Memory B cell (primary cell): Measurements from ENCODE around the gene PDE4D.

Experiments
- ATAC-seq: fragments of 150-1000 bp; cut with Tn5 transposase; 2 replicates; pipeline ENCODE4 v1.10.0; 2021; ENCODE audit warnings: low read depth, mild to moderate bottlenecking, moderate library complexity
- DNase-seq, 2 donors: peaks; one replicate each; pipeline ENCODE4 v3.0.0; 2022; ENCODE audit warnings: low spot score in 2 of 2
- H3K27ac Mint-ChIP-seq: one replicate; pipeline ENCODE4 v1.8.0; 2022; ENCODE audit warnings: mild to moderate bottlenecking, moderate library complexity, mixed read lengths
- H3K27me3 Mint-ChIP-seq: one replicate; pipeline ENCODE4 v1.8.0; 2022; ENCODE audit warnings: mixed read lengths
- H3K36me3 Mint-ChIP-seq: one replicate; pipeline ENCODE4 v1.8.0; 2022; ENCODE audit warnings: mild to moderate bottlenecking, mixed read lengths
- H3K4me1 Mint-ChIP-seq: one replicate; pipeline ENCODE4 v1.8.0; 2022; ENCODE audit warnings: mixed read lengths
- H3K4me3 Mint-ChIP-seq: one replicate; pipeline ENCODE4 v1.8.0; 2022; ENCODE audit warnings: mild to moderate bottlenecking, moderate library complexity, mixed read lengths
- H3K9me3 Mint-ChIP-seq: one replicate; pipeline ENCODE4 v1.8.0; 2022; ENCODE audit warnings: mixed read lengths

The PDE4D gene

DNA sequence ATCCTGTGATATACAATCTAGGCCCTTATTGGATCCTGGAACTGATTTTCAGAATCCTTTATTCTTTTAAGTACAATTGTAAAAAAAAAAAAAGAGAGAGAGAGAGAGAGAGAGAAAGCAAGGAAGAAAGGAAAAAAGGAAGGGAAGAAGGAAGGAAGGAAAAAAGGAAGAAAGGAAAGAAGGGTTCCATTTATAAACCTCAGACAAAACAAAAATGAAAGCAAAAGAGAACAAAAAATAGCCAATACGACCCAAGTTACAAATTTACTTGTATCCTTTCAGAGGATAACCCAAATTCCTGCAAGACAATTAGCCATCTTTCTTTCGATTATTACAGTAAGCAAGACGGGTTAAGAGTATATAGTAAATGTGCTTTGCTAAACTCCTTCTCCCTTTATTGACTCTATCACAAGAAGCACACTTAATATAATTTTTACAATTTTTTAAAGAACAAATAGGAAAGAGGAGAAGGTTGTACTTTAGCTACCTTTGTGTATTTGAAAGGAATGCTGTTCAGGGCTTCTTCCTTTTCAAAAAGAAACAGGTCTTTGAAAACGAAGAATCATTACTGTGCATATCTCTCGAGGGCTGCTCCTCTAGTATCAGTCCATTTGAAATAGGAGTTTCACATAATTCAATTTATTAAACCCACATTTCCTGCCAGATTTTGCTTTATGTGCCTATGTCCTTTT is 767.4 kb downstream of the PDE4D start:
- Mint-ChIP-seq H3K27me3 (no peaks in the 10 kb centered on the region), H3K9me3 (no peaks in the 10 kb centered on the region), H3K27ac (no peak overlapping the region), H3K36me3 (no peaks in the 10 kb centered on the region), H3K4me1 (peaks cover 3% of the 10 kb centered on the region), H3K4me3 (no peak overlapping the region)
- DNase-seq: no peak
- no peak for ATAC-seq

DNA sequence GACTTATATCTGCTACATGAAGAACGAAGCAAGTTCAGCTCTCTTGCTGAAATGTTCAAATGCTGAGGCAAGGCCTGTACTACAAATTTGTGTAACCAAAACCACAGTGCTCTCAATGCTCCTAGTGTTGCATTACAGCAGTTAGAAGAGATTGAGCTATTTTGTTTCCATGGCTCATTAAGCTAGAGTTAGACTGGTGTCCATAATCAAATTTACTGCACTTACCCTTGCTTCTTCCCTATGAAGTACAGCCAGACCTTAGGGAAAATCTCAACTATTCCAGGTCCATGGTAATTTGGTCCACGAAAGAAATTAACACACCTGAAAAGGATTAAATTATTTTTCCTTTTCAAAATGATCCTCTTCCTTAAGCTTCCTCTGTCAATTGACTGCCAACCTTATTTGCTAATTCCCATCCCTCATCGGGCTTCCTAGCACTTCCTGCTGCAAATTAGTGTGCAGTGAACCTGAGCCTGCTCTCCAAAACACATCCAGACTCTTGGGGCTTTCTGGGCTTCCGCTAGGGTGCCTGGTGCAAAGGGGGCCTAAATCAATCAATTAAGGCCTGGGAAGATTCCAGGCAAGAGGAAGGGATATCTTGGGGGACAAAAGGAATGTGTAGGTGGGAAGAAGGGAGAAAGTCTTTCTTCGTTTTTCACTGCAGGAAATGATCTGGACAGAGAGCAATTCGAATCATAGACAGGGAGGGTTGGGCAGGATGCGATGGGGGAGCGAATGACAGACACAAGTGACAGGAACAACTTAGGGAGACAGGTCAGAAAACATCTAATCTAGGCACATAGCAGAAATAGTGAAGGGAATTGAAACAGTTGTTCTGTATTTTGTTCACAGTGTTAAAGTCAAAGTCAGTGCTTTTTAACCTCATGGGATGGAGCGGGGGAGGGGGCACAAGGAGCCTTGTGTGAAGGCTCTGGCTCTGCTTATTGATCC is 768.2 kb downstream of the PDE4D start:
- Mint-ChIP-seq H3K27me3 (no peaks in the 10 kb centered on the region), H3K9me3 (no peaks in the 10 kb centered on the region), H3K36me3 (no peaks in the 10 kb centered on the region), H3K4me1 (peaks cover 3% of the 10 kb centered on the region), H3K4me3 (no peak overlapping the region), H3K27ac (no peak overlapping the region)
- ATAC-seq (no peak), DNase-seq (no peak)

DNA sequence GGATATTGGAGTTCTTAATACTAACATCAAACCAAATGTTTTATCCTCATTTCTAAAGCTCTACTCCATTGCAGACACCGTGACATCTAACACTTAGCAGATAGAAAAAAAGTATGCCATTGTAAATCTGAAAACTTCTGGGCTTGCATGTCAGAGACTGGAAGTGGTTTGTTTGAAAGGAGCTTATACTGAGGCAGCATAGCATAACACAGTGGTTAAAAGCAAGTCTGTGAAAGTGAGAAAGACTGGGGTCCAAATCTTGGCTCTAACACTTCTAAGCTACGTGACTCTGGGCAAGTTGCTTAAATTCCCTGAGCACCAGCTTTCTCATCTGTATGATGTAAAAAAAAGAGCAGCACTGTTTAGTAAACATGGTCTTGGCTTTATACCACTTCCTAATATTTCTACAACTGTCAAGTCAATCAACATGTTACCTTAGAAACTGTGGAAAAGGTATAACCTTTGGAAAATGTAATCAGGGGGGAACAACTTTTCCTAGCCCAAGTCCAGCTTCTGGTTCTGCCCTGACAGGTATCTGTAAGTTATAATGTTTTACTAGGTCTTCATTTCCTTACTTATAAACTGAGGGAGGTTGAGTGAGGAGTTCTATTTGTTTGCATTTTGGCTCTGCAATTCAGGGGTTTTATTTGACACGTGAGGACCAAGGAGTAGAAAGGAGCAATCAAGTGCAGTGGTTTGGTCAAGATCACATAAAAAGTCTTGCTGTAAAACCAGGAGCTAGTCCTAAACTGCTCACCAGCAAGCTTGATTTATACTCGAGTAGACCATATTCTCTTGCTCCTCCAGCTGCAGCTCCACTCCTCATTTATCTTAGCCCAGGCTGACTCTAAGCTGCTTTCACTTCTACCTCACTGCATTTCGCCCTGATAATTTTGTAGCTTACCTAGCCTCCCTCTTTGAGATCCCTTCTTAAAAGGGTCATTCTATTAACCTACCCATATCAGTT is 769.6 kb downstream of the PDE4D start:
- Mint-ChIP-seq H3K4me1 (peaks cover 3% of the 10 kb centered on the region), H3K36me3 (no peaks in the 10 kb centered on the region), H3K4me3 (no peak overlapping the region), H3K27ac (no peak overlapping the region), H3K9me3 (no peaks in the 10 kb centered on the region), H3K27me3 (no peaks in the 10 kb centered on the region)
- DNase-seq (no peak), ATAC-seq (no peak)

DNA sequence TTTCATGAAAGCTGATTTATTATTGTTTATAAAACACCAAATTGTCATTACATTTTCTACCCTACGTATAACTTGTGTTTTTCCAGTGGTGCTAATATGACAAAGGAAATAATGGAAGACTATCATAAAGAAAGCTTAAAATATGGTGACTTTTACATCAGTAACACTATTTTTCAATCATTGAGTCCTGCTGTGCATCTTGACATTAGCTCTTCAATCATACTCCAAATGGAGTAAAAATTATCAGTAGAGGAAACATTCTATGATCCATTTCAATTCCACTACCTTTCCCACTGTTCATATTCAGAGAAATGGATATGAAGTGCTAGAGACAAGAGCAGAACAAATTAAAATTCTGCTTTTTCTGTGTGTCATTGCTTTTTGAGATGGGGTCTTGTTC is 774.0 kb downstream of the PDE4D start:
- Mint-ChIP-seq H3K27ac (no peak overlapping the region), H3K36me3 (peaks cover 2% of the 10 kb centered on the region), H3K9me3 (no peaks in the 10 kb centered on the region), H3K4me3 (no peak overlapping the region), H3K27me3 (peaks cover 3% of the 10 kb centered on the region), H3K4me1 (no peaks in the 10 kb centered on the region)
- DNase-seq (no peak), ATAC-seq (no peak)

DNA sequence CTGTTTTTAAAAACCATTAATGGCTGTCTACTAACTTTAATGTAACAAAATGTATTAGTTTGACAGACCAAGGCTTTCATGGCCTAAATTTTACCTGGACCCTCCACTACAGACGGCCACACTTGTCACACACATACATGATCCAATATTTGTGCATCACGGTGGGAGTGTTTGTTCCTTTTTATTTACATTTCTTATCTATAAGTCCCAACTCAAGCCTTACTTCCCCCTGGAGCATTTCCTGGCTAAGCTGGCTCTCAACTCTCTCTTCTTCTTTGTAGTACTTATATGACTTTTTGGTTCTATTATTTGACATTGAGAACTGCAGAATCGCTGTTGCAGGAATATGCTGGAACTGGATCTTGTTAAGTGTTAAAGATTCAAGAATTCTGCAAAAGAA is 776.2 kb downstream of the PDE4D start:
- no peak for DNase-seq
- ATAC-seq: no peak
- no peak overlapping the region for H3K4me3 Mint-ChIP-seq
- no peaks in the 10 kb centered on the region for H3K9me3 Mint-ChIP-seq
- H3K4me1 Mint-ChIP-seq: no peaks in the 10 kb centered on the region
- H3K27ac Mint-ChIP-seq: no peak overlapping the region
- H3K27me3 Mint-ChIP-seq: peaks cover 3% of the 10 kb centered on the region
- peaks cover 2% of the 10 kb centered on the region for H3K36me3 Mint-ChIP-seq

DNA sequence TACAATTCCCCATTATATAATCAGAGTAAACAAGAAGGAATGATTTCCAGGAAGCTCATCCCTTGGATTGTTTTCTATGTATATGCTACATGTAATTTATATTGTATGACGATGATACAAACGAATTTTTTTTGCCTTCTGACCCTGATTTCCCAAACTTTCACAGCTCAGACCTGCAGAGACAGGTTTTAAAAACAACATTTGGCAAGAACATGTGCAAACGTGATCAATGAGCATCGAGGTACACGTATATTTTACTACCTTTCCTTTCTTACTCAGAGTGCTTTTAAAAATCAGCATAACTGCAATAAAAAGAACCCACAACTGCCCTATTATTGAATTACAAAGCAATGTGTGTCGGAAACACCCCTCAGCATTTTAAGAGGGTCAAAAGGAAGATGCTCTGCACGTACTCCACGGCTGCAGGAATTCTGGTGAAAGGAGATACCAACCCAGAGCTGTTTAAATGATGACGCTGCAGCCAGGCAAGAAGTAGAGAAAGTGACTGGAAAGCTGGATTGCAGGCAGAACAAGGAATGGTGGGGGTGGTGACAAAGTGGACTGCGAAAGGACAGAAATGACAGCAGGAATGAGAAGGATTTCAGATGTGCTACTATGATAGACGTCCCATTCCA is 777.2 kb downstream of the PDE4D start:
- Mint-ChIP-seq H3K27ac (no peak overlapping the region), H3K9me3 (no peaks in the 10 kb centered on the region), H3K36me3 (peaks cover 2% of the 10 kb centered on the region), H3K4me1 (no peaks in the 10 kb centered on the region), H3K27me3 (peaks cover 3% of the 10 kb centered on the region), H3K4me3 (no peak overlapping the region)
- ATAC-seq (no peak), DNase-seq (no peak)

DNA sequence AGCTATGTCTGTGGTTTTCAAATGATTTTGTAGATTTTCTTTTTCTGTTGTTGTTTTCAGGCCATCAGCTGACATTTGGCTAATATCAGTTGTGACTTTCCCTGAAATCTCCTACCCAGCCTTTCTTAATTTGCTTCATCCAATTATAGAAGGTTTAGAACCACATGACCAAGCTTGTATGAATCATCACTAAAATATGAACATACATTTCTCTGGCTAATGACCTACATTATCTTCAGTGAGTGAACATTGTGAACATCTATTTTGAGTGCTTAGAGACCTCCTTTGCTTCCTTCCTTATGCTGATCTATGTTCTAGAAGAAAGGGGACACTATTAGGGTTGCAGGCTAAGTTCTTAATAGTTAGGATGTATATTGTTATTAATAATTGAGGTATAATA is 778.2 kb downstream of the PDE4D start:
- no peak overlapping the region for H3K27ac Mint-ChIP-seq
- H3K9me3 Mint-ChIP-seq: no peaks in the 10 kb centered on the region

DNA sequence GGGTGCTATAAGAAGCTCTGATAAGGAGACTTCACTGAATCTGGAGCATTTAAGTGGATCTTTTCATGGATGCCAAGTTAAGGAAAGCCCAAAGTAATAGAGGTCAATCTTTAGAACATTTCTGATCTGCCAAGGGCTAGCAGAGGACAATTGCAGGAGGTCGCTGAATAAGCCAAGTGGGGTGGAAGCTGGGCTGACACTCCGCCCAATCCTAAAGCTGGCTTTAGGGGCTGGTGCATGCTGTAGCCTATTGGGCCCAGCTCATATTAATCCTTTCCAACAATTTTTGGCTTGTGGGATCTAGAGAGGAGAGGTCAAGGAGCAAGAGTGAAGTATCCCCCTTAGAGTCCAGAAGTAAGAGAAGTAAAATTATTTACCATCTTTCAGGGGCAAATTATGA is 784.1 kb downstream of the PDE4D start:
- no peak for ATAC-seq
- no peaks in the 10 kb centered on the region for H3K9me3 Mint-ChIP-seq

More for the DNA sequence above, 778.2 kb downstream of the PDE4D start:
- Mint-ChIP-seq H3K4me1 (no peaks in the 10 kb centered on the region), H3K27me3 (peaks cover 3% of the 10 kb centered on the region), H3K4me3 (no peak overlapping the region), H3K36me3 (peaks cover 2% of the 10 kb centered on the region)
- no peak for DNase-seq
- ATAC-seq: no peak

DNA sequence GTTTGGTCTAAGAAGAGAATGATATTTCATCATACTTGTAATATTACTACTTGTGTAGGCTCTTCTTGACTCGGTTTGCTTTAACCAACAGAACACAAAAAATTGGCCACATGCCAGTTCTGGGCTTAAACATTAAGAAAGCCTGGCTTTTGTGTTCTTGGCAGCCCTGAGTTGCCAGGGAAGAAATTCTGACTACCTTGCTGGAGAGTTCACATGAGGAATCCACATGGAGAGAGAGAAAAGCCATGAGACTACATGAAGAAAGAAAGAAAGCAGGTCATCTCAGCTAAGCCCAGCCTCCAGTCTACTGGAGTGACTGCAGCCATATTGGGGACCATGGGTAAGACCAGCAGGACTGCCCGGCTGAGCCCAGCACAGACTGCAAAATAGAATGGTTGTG is 785.8 kb downstream of the PDE4D start:
- no peaks in the 10 kb centered on the region for H3K9me3 Mint-ChIP-seq
- H3K4me1 Mint-ChIP-seq: no peaks in the 10 kb centered on the region
- no peak overlapping the region for H3K4me3 Mint-ChIP-seq
- no peaks in the 10 kb centered on the region for H3K36me3 Mint-ChIP-seq
- H3K27ac Mint-ChIP-seq: no peak overlapping the region
- DNase-seq (no peak), ATAC-seq (no peak)
- no peaks in the 10 kb centered on the region for H3K27me3 Mint-ChIP-seq

More for the DNA sequence above, 784.1 kb downstream of the PDE4D start:
- no peaks in the 10 kb centered on the region for H3K36me3 Mint-ChIP-seq
- no peak overlapping the region for H3K27ac Mint-ChIP-seq
- no peak overlapping the region for H3K4me3 Mint-ChIP-seq
- no peaks in the 10 kb centered on the region for H3K27me3 Mint-ChIP-seq
- H3K4me1 Mint-ChIP-seq: no peaks in the 10 kb centered on the region
- DNase-seq: no peak

DNA sequence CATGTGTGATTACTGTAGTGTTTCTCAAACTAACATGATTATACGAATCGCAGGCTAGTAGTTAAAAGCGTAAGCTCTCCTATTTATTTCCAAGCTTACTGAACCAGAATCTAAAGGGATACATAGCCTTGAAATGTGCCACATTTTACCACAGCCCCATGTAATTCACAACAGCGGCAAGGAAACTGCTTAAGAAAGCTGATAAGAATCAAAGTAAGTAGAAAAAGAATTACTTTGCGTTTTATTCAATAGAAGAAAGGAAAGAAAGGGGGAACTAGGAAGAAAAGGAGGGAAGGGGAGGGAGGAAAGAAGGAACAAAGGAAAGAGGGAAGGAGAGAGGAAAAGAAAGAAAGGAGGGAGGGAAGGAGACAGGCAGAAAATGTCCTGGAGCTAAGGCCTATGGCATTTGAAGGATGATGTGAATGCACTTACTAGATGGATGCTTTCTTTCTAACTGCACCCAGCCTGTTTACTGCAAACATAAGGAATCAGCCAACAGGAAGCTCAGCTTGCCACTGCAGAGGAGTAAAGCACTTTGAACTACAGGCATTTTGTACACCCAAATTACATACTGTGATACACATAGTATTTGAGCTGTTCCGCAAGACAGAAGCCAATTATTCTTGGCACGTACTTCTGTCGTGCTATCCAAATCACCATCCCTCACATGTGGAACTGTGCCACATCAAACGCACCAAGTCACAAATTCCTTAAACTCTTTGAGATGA is 789.0 kb downstream of the PDE4D start:
- Mint-ChIP-seq H3K27me3 (no peaks in the 10 kb centered on the region), H3K9me3 (no peaks in the 10 kb centered on the region), H3K4me3 (no peak overlapping the region), H3K27ac (no peak overlapping the region), H3K36me3 (no peaks in the 10 kb centered on the region), H3K4me1 (no peaks in the 10 kb centered on the region)
- no peak for DNase-seq
- no peak for ATAC-seq

DNA sequence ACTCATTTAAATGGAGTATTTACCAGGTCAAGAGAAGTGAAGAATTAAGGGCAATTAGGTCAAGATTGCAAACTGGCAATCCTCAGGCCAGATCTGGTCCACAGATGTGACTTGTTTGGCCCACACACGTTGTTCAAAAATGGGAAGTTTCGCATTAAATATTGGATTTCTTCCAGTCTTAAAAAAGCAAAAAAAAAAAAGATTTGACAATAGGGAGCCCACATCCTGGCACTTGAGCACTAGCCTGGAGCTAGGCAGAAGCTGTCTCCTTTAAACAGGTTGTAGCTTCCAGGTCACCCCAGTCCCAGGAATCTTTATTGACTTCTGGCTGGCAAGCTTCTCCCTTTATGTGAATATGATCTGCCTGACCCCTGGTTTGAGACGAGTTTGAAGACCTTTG is 790.2 kb downstream of the PDE4D start:
- ATAC-seq (no peak), DNase-seq (no peak)
- no peaks in the 10 kb centered on the region for H3K27me3 Mint-ChIP-seq
- no peak overlapping the region for H3K4me3 Mint-ChIP-seq
- H3K27ac Mint-ChIP-seq: no peak overlapping the region
- H3K36me3 Mint-ChIP-seq: no peaks in the 10 kb centered on the region
- no peaks in the 10 kb centered on the region for H3K9me3 Mint-ChIP-seq
- H3K4me1 Mint-ChIP-seq: no peaks in the 10 kb centered on the region

DNA sequence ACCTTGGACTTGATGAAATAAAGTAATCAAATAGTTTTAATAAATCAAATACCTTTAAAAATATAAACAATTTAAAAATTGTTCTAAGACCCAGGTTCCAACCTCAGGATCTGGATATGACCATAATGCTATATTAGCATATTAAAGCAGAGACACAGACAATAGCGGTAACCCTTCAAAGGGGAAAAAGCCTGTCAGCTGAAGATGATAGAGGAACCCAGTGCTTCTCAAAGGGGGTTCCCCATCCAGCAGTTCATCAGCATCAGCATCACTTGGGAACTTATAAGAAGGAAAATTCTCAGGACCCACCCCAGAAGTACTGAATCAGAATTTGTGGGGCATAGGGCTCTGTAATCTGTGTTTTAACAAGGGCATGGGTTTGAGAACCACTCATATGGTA is 791.1 kb downstream of the PDE4D start:
- no peaks in the 10 kb centered on the region for H3K27me3 Mint-ChIP-seq
- no peaks in the 10 kb centered on the region for H3K9me3 Mint-ChIP-seq
- H3K4me3 Mint-ChIP-seq: no peak overlapping the region
- ATAC-seq (no peak), DNase-seq (no peak)
- no peak overlapping the region for H3K27ac Mint-ChIP-seq
- H3K36me3 Mint-ChIP-seq: no peaks in the 10 kb centered on the region
- no peaks in the 10 kb centered on the region for H3K4me1 Mint-ChIP-seq

DNA sequence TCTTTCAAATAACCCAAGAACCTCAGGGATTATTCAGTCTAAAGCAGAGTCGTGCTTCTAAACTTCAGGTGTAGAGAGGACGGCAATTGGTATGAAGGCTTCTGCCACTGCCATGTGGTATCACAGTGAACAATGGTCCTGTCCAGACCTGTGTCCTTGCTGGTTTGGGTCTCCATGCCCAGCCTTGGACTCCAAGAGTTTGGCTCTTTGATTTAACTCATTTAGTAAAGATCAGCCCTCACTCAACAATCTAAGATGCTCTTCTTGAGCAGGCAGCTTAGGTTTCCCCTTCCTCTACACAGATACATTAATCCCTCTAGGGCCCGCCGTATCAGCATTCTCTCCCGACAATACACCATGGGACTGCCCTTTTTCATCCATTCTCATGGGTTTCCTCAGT is 792.7 kb downstream of the PDE4D start:
- no peaks in the 10 kb centered on the region for H3K9me3 Mint-ChIP-seq
- no peak for DNase-seq
- H3K27me3 Mint-ChIP-seq: no peaks in the 10 kb centered on the region
- no peaks in the 10 kb centered on the region for H3K36me3 Mint-ChIP-seq
- no peak overlapping the region for H3K27ac Mint-ChIP-seq
- H3K4me1 Mint-ChIP-seq: no peaks in the 10 kb centered on the region
- H3K4me3 Mint-ChIP-seq: no peak overlapping the region
- no peak for ATAC-seq
